ENCODE results near the gene NR1D2. TPM values are rescaled to one million over a fixed set of nuclear protein-coding genes. Genes with fewer than 3 reads are reported as not detected.

NR1D2 gene
- total RNA-seq, 1 experiment from 2014 or later: 9.5 TPM

- BruUV-seq (replicated peaks): no TSS peak
- no peak overlapping the region for H3K4me3 ChIP-seq (ENCODE audit: low read depth in 2 of 2, low read length in 2 of 2)
- no peak for ATAC-seq
- no peaks in the 10 kb centered on the region for H3K4me1 ChIP-seq (ENCODE audit: control insufficient read depth, insufficient read depth, low read length)
- POLR2A ChIA-PET: interaction anchor here (0.7 kb wide), 2 partner anchors 24 to 188 kb away, joined by 7 to 8 read pairs; no protein-coding TSS in a partner anchor
- intact Hi-C loops (cut with micrococcal nuclease; ENCODE audit: unreplicated experiment): no loop called here
- no peak for DNase-seq (ENCODE audit: low read depth, low spot score)
- no peaks in the 10 kb centered on the region for H3K9me3 ChIP-seq (ENCODE audit: control insufficient read depth, insufficient read depth, low read depth, low read length)
- no peaks in the 10 kb centered on the region for H3K27me3 ChIP-seq (ENCODE audit: control insufficient read depth, insufficient read depth, low read length)
- CTCF ChIA-PET: no interaction called here
- in situ Hi-C loops (cut with HindIII; ENCODE audit: low pct_unique_long_range_greater_than_20kb, low sequenced_read_pairs): no loop called here
- TF ChIP-seq POLR2AphosphoS5 (IDR thresholded peaks at IDR 0.05; ENCODE audit: low read depth, low read length): no peak
- H3K27ac ChIP-seq (ENCODE audit: low read length): no peak overlapping the region
- H3K36me3 ChIP-seq (ENCODE audit: control insufficient read depth, insufficient read depth, low read length): no peaks in the 10 kb centered on the region
Measured at GRCh38 chr3:23937296-23937695, 7.8 kb upstream of the NR1D2 start.

GRCh38 chr3:23938688-23939087 lies 6.4 kb upstream of the NR1D2 start:
- ATAC-seq (no peak), DNase-seq (ENCODE audit: low read depth, low spot score) (no peak)
- Histone ChIP-seq H3K9me3 (ENCODE audit: control insufficient read depth, insufficient read depth, low read depth, low read length) (no peaks in the 10 kb centered on the region), H3K36me3 (ENCODE audit: control insufficient read depth, insufficient read depth, low read length) (no peaks in the 10 kb centered on the region), H3K27me3 (ENCODE audit: control insufficient read depth, insufficient read depth, low read length) (no peaks in the 10 kb centered on the region), H3K27ac (ENCODE audit: low read length) (no peak overlapping the region), H3K4me1 (ENCODE audit: control insufficient read depth, insufficient read depth, low read length) (no peaks in the 10 kb centered on the region), H3K4me3 (ENCODE audit: low read depth in 2 of 2, low read length in 2 of 2) (no peak overlapping the region)
- in situ Hi-C loops (cut with HindIII; ENCODE audit: low pct_unique_long_range_greater_than_20kb, low sequenced_read_pairs): no loop called here
- ChIA-PET CTCF (no interaction called here), POLR2A (interaction anchor here (0.6 kb wide), 1 partner anchor 10 kb away, joined by 13 read pairs; no protein-coding TSS in a partner anchor)
- no TSS peak for BruUV-seq (replicated peaks)
- intact Hi-C loops (cut with micrococcal nuclease; ENCODE audit: unreplicated experiment): no loop called here
- no peak for TF ChIP-seq TCF7L2 (IDR thresholded peaks at IDR 0.05; ENCODE audit: low read depth, low read length)
- no peak for TF ChIP-seq REST (IDR thresholded peaks at IDR 0.05; ENCODE audit: insufficient read depth in 1 of 2, low read depth in 2 of 2, low read length in 1 of 2)
- TF ChIP-seq POLR2AphosphoS5 (IDR thresholded peaks at IDR 0.05; ENCODE audit: low read depth, low read length): no peak
- TF ChIP-seq CTCF (IDR thresholded peaks at IDR 0.05): no peak
- no peak for TF ChIP-seq SIN3A (IDR thresholded peaks at IDR 0.05; ENCODE audit: borderline replicate concordance, insufficient read depth, low read depth, low read length)

- Histone ChIP-seq H3K4me1 (ENCODE audit: control insufficient read depth, insufficient read depth, low read length) (peaks cover 7% of the 10 kb centered on the region), H3K27me3 (ENCODE audit: control insufficient read depth, insufficient read depth, low read length) (no peaks in the 10 kb centered on the region), H3K9me3 (ENCODE audit: control insufficient read depth, insufficient read depth, low read depth, low read length) (no peaks in the 10 kb centered on the region), H3K36me3 (ENCODE audit: control insufficient read depth, insufficient read depth, low read length) (no peaks in the 10 kb centered on the region), H3K4me3 (ENCODE audit: low read depth in 2 of 2, low read length in 2 of 2) (no peak overlapping the region), H3K27ac (ENCODE audit: low read length) (no peak overlapping the region)
- CTCF ChIA-PET: no interaction called here
- in situ Hi-C loops (cut with HindIII; ENCODE audit: low pct_unique_long_range_greater_than_20kb, low sequenced_read_pairs) (no loop called here), intact Hi-C loops (cut with micrococcal nuclease; ENCODE audit: unreplicated experiment) (no loop called here)
- DNase-seq (ENCODE audit: low read depth, low spot score): no peak
- POLR2A ChIA-PET: no interaction called here
- BruUV-seq (replicated peaks): no TSS peak
- TF ChIP-seq SIN3A (IDR thresholded peaks at IDR 0.05; ENCODE audit: borderline replicate concordance, insufficient read depth, low read depth, low read length) (no peak), POLR2AphosphoS5 (IDR thresholded peaks at IDR 0.05; ENCODE audit: low read depth, low read length) (no peak), TCF7L2 (IDR thresholded peaks at IDR 0.05; ENCODE audit: low read depth, low read length) (no peak), CTCF (IDR thresholded peaks at IDR 0.05) (no peak), REST (IDR thresholded peaks at IDR 0.05; ENCODE audit: insufficient read depth in 1 of 2, low read depth in 2 of 2, low read length in 1 of 2) (no peak)
- no peak for ATAC-seq
Measured at GRCh38 chr3:23940775-23941174, 4.3 kb upstream of the NR1D2 start.
